Effector CD8-positive, alpha-beta T cell (primary cell): ENCODE data around the gene DMRT1.
"Not testable (repeated sequence)": the region's sequence is repeated elsewhere in the genome, so short reads cannot be mapped to it uniquely, and the experiment has no call there.

Experiments
- DNase-seq: peaks from one replicate; lab custom pipeline; 2025; lab: John Stamatoyannopoulos, UW

The DMRT1 gene

DNA sequence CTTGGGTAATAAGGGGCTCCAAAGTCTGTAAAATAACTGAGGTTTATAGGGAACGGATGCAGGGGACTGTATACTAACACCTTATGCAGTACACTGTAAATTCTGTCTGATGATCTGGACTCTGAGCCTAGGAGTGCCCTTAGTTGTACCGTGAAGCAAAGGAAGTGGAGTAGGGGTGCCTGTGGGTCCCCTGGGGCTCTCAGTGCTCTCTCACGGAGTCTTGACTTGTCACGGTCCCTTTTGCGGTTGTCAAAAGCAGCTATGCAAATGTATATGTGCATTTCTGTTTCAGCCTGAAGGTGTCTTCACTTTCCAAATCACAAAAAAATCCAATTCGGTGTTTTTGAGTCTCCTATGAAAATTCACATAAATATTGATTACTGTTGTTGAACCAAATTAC, 17.8 kb downstream of the DMRT1 start:
- no peak for DNase-seq

DNA sequence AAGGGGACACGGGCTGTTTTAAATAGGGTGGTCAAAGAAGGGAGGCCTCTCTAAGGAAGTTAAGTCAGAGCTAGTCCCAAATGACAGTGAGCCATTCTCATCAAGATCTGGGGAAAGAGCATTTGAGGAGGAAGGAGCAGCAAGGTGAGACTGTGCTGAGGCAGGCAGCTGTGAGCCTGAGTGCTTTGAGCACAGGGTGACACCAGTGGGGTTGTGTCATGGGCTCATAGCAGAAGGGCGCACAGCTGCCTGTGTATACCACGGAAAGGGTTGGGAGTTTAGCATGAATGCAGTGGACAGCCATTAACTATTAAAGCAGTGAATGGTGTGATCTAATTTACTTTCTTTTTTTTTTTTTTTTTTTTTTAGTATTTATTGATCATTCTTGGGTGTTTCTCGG, 19.2 kb downstream of the DMRT1 start:
- no peak for DNase-seq

DNA sequence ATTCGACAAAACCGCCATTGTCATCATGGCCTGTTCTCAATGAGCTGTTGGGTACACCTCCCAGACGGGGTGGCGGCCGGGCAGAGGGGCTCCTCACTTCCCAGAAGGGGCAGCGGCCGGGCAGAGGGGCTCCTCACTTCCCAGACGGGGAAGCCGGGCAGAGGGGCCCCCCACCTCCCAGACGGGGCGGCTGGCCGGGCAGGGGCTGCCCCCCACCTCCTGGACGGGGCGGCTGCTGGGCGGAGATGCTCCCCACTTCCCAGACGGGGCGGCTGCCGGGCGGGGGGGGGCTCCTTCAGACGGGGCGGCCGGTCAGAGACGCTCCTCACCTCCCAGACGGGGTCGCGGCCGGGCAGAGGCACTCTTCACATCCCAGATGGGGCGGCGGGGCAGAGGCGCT, 20.0 kb downstream of the DMRT1 start:
- DNase-seq, result not testable (repeated sequence)

DNA sequence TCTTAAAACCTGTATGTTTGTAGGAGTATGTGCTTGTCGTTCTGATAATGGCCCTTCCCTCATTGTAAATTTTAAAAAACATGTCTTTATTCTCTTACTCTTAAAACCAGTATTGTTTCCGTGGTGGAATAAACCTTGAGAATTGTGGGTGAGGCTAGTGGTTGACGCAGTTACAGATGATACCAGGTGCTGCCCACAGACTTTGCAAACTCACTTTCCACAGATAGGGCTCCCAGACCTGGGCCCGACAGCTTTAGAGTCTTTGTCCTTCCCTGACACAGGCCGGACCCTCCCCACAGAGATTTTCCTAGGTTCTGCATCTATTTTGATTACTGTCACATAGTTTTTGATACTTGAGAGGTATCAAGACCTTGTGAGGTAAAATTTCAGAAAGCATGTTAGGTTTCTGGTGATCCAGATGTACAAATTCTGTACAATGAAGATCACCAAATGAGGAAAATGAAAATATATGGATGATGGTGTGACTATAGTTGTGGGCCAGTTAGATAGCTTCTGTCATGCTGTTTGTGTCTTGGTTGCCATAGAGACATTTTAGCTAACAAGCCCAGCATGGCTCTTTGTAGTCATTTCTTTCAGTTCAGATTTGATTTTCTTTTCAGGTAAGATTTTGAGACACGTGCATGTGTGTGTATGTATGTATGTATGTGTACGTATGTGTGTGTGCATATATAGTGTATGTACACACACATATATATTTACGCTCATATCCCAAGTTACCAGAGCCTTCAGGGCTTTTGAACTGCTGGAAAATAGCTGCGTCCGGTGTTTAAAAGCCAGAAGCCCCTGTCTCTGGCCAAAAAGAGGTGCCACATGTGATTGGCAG, 33.8 kb downstream of the DMRT1 start:
- DNase-seq, result no peak

DNA sequence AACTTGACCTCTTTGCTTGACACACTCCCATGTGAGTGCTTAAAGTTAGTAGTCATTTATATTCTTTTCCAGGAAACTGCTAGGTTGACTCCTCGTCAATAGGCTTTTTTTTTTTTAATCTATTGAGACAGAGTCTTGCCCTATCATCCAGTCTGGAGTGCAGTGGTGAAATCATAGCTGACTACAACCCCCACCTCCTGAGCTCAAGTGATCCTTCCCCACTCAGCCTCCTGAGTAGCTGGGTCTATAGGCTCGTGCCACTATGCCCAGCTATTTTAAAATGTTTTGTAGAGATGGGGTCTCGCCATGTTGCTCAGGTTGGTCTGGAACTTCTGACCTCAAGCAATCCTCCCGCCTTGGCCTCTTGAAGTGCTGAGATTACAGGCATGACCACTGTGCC, 34.9 kb downstream of the DMRT1 start:
- no peak for DNase-seq

DNA sequence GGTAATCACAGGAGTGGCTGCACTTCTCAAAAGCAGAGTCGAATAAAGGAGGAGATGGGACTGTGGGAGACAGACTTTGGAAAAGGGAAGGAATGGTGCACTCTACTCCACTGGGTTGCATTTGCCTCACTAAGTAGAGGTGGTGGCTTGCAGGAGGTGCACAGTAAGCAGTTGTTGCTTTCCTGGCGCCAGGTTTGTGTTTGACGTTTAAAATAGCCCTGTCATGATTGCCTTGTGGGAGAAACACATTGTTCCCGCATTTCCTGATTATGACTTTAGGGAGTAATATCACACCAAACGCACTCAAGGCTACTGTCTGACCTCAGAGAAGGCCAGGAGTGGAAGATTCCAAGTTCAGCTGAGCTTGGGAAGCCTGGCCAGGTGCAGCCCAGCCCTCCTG, 36.7 kb downstream of the DMRT1 start:
- DNase-seq, result no peak

DNA sequence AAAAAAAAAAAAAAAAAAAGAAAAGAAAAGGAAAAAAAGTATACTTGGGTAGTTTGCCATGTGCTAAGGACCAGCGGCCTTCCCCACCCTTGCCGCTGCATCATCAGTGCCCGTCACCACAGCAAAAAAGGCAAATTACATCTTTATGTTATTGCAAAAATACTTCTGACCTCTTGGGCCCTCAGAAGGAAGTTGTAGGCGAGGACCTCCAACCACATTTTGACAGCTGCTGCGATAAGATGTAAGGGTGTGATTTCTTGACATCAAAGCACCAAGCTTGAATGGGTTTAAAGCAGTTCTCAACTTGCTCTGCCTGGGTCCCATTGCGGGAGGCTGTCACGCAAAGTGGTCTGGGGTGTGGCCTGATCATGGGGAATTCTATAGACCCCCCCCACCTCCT, 39.2 kb downstream of the DMRT1 start:
- no peak for DNase-seq

DNA sequence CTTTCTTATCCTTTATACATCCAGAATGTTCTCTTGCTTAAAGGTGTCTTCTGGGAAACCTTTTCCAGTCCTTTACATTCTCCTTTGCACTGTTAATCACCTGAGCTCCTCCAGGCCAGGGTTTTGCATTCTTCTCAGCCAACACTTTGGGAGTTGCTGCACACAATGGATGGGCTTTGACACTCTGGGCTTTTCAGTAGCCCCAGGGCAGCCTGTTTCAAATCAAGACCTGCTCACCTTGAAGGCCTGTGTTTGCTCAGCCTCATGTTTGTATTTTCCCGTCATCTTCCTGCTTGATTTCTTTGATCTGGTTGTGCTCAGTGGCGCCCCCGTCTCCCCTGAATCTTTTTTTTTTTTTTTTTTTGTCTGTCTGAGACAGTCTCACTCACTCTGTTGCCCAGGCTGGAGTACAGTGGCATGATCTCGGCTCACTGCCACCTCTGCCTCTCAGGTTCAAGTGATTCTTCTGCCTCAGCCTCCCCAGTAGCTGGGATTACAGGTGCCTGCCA, 41.0 kb downstream of the DMRT1 start:
- DNase-seq, result no peak

DNA sequence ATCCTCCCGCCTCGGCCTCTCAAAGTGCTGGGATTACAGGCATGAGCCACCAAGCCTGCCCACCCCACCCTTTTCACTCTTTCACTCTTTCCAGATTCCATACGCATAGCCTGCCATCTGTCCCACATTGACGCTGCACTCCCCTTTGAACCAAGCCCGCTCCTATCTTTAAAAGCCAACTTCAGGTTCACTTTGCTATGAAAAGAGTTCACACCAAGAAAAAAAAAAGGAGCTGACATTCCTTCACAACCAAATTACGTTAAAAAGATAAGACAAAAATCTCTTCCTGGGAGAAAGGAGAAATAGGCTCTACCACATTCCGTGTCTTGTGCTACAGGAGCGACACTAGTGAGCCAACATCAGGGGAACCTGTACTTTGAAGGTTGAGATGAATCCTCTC, 41.5 kb downstream of the DMRT1 start:
- no peak for DNase-seq

DNA sequence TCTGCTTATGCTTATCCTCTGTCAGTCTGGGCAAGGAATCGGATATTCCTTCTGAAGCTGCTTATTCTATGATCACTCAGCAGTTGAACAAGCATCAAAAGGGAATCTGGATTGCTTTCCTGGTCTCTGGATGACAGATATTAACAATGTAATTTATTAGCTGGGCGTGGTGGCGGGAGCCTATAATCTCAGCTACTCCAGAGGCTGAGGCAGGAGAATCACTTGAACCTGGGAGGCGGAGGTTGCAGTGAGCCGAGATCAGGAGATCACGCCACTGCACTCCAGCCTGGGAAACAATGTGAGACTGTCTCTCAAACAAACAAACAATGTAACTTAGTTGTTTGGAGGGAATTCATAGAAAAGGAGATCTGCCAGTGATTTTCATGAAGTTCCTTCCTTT, 45.4 kb downstream of the DMRT1 start:
- DNase-seq, result no peak

DNA sequence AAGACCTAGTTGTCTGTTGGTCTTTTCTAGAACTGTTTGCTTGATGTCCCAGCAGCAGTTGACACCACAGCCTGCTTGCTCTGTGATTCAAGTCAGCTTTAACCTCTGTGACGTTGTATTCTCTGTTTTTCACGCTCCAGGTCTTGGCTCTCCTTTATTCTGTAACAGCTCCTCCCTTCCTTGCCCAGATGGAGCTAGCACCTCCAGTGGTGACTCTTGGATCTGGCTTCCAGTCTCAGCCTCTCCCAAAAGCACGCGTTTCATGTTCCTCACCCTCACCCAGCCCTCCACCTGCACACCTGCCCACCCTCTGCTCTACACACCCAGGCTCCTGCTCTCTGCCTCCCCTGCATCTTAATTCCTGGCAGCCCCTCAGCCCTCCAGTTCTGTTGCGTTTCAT, 50.6 kb downstream of the DMRT1 start:
- no peak for DNase-seq

DNA sequence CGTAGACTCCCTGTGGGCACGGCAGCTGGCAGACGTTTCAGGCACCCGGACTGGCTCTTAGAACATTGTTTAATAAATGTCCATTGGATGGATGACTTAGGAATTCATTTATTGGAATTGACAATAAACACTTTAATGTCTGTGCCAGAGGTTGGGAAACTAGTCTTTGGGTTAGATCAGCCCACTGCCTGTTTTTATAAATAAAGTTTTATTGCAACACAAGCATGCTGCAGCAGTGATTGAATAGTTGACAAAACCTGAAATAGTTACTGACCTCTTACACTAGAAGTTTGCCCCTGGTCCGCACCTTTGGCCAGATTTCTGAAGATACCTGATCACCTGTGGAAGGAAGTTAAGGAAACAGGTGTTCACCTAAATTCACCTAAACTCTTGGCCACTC, 51.6 kb downstream of the DMRT1 start:
- no peak for DNase-seq

DNA sequence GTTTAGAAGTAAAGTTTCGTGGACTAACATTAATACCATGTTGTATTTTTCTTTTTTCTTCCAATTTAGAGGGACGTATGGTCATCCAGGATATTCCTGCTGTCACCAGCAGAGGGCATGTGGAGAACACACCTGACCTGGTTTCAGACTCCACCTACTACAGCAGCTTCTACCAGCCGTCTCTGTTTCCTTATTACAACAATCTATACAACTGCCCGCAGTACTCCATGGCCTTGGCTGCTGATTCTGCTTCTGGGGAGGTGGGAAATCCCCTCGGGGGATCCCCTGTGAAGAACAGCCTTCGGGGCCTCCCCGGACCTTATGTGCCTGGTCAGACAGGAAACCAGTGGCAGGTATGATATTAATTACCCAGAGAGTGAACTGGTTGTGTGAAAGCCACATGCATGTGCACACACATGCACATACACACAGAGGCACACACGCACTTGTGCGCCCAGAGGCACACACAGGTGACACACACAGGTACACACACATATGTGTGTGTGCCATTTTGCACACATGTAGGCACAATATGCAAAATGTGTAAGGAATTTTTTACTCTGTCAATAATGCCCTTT, 52.4 kb downstream of the DMRT1 start:
- peak; percentile 3 for DNase-seq

DNA sequence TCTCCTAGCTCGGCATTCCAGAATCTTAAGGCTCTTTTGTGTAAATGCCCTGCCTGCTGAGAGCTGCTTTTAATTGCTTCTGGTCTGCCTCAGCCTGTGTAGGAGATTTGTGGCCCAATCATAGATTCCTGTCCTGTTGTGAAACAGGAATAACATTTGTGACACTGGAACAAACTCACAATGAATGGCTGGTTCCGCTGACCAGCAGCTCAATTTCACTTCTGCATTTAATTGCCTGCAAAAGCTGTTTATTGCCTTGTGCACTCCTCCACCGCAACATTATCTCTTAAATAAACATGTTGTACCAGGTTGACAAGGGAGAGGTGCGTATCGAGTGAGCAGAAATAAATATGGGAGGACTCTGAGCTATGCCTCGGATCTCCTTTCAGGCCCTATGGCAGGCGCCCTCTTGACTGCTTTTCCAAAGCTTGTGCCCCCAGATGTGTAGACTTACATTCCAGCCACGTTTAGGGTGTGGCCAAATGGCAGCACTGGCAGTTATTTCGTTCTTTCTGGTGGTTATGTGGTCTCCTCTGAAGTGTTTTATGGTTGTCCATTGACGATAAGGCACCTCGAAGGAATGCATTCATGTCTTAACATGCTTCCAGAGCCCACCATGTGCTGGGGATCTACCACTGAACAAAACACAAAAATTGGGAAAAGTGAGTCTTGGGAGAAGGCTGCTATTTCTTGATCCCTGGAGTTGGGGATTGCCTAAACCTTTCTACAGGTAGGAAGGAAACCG, 58.1 kb downstream of the DMRT1 start:
- DNase-seq, result no peak

DNA sequence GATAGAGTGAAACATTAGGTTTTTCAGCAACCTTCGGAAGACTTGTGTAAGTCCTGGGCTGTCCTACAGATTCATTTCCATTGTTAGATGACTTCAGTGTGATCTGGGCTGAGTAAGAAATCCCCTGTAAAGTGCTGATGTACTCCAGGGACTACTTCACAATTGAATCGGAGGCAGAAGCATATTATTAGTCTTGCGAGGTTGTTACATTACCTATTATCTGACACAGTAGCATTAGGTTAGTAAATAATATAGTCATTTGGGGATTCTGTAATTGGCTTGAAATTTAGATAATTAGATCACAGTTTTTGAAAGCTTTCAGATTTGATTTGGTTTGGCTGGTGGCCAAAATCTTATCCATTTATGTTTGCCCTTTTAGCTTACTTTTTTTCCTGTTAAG, 62.4 kb downstream of the DMRT1 start:
- DNase-seq, result no peak

DNA sequence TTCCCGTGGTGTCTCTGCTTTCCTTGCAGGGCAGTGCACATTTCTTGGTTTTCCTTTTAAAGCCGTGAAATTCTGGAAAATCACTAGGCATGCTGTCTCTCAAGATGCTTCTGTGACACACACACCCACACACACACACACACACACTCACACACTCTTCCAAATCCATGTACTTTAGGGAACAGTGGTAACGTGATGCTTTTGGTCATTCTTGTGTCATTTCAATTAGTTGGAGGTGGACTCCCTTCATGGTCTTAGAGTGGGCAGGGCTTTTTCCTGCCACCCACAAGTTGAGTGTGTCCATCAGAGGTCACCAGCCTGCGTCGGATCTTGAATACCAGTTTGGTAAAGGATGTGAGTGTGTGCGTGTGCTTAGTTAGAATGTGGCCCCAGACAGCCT, 64.4 kb downstream of the DMRT1 start:
- no peak for DNase-seq

DNA sequence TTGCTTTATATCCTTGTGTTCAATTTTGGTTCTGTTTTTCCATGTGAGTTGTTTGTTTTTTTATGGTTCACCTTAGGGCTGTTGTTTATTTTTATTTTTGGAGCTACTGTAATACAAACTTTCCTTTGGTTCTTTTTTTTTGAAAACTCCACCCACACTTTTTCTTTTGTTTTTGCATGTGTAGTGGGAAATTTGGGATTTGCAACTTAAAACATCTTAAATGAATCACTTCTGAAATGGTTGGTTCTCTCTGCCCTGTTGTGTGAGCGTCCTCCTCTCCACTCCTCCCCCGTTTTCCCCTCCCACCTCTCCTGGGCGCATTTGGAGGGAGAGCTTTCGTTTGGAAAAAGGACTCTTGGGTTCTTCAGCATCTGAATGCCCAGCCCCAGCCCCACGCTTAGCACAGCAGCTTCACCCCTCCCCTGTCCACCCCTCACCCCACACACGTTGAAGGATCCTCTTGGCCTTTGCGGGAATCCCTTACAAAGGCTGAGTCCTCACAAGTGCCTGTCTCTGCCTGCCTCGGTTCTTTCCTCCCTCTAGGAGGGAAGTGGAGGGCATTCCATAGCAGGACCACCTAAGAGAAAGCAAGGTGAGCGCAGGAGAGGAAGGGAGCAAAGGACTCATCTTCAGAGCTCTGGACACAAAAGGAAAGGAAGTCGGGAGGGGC, 67.2 kb downstream of the DMRT1 start:
- DNase-seq, result no peak

DNA sequence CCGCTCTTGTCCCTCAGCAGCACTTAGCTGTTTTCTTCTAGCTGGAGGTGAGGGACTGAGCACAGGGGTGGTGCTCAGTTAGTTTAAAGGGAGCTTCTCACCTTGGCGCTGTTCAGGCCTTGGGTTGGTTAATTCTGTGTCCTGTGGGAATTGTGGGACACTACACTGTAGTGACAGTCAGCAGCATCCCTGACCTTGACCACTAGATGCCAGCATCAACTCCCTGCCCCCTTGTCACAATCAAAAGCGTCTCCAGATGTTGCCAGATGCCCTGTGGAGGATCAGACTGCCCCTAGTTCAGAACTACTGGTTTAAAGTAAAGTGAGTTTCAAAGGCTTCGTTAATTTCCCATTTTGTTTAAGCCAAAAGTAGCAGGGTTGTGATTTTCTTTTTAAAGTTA, 69.5 kb downstream of the DMRT1 start:
- DNase-seq, result no peak

DNA sequence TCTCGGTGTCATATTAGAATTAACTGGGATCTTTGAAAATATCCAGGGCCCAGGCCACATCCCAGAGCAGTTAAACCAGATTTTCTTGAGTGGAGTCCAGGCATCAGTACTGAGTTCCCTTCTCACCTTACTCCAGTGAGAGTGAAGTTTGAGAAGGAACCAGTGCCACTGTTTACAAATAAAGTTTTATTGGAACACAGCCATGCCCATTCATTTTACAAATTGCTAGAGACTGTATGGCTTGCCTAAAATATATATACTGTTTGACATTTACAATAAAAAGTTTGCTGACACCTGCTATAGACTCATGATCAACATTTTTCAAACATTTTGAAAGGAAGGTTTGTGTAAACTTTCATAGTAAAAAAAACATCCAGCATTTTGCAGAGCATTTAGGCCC, 71.3 kb downstream of the DMRT1 start:
- no peak for DNase-seq

DNA sequence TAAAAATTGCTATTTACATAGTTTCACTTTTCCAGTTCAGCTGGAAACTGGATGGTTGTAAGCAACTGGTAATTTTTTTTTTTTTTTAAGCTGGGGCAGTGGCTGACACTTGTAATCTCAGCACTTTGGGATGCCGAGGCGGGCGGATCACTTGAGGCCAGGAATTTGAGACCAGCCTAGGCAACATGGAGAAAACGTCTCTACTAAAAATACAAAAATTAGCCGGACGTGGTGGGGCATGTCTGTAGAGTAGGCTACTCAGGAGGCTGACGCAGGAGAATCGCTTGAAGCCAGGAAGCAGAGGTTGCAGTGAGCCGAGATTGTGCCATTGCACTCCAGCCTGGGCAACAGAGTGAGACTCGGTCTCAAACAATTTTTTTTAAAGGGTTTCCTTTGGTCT, 72.0 kb downstream of the DMRT1 start:
- DNase-seq, result not testable (repeated sequence)

DNA sequence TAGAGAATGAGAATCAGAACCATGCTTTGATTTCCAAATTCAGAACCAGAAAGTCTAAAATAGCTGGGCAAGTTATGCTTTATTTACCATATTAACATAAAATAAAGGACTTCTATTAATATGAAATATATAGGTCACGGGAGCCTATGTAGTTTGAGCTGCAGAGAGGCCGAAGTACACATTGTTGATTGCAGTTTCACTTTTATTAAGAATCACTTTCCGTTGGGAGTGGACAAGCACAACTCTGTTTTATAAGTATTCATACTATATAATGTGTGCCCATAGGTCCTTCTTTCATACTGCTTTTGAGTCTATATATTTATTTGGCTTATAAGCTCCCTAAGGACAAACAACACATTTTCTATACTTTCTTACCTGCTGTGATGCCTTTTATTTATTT, 76.2 kb downstream of the DMRT1 start:
- DNase-seq, result no peak

DNA sequence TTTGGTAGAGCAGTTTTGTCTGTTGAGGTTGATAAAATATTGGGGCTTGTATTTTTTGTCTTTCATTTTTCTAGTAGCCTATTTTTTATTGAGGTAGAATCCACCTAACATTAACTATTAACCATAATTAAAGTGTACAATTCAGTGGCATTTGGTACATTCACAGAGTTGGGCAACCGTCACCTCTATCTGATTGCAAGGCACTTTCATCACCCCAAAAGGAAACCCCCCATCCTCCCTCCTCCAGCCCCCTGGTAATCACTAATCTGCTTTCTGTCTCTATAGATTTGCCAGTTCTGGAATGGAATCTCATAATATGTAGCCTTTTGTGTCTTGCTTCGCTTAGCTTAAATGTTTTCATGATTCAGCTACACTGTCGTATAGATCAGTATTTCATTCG, 79.4 kb downstream of the DMRT1 start:
- no peak for DNase-seq
